NCI-H1105 (cell line): ENCODE measurements around the gene CX3CL1.
"Not testable (repeated sequence)": the region's sequence is repeated elsewhere in the genome, so short reads cannot be mapped to it uniquely, and the experiment has no call there.

Experiments
- DNase-seq: peaks from one replicate; lab custom pipeline; 2025; lab: John Stamatoyannopoulos, UW

Gene CX3CL1

DNA sequence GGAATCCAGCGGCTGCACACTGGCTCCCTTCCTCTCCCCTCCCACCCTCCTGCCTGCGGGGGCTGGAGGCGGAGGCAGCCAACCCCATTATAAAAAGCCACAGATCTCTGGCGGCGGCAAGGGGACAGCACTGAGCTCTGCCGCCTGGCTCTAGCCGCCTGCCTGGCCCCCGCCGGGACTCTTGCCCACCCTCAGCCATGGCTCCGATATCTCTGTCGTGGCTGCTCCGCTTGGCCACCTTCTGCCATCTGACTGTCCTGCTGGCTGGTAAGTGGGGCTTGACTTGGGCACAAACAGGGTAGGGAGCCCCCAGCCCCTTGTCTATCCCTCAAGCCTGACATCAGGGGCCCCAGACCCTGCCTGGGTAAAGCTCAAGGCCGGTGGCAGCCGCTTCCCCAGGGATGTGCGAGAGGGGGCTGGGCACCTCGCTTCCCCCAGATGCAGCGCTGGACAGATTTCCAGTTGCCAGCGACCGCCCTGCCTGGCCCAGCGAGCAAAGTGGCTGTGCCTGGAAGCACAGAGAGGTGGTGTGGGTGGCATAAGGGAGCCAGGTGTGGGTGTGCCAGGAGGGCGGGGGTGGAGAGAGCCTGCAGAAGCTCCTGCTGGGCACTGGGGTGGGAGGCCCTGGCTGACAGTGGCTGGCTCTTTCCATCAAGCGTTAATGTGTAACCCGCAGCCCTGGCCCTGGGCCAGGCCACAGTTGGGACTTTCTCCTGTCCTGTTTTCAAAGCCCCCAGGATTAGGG, at the start of gene CX3CL1:
TSS of gene CX3CL1 (plus strand) at position 119 of the 745 bp plus-strand sequence. CDS start at position 198, 79 bp downstream.
- no peak for DNase-seq

GRCh38 chr16:57324749-57325148, 47.5 kb upstream of the CX3CL1 start:
- no peak for DNase-seq

GRCh38 chr16:57325458-57325857, 46.8 kb upstream of the CX3CL1 start:
- DNase-seq: no peak

DNA sequence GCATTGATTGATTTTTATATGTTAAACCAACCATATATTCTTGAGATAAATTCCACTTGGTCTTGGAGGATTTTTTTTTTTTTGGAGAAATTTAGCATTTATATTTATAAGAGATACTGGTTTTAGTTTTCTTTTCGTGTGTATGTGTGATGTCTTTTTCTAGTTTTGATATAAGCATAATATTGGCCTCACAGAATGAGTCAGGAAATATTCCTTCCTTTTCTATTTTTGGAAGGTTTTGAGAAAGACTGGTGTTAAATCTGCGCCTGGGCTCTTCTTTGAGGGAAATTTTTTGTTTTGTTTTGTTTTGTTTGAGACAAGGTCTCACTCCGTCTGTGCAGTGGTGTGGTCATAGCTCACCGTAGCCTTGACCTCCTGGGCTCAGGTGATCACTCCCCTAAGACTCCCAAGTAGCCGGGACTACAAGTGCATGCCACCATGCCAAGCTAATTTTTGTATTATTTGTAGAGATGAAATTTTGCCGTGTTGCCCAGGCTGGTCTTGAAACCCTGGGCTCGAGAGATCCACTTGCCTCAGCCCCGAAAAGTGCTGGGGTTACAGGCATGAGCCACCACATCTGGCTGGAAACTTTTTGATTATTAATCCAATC, 42.5 kb upstream of the CX3CL1 start:
- no peak for DNase-seq

GRCh38 chr16:57331355-57331754, 40.9 kb upstream of the CX3CL1 start:
- no peak for DNase-seq

DNA sequence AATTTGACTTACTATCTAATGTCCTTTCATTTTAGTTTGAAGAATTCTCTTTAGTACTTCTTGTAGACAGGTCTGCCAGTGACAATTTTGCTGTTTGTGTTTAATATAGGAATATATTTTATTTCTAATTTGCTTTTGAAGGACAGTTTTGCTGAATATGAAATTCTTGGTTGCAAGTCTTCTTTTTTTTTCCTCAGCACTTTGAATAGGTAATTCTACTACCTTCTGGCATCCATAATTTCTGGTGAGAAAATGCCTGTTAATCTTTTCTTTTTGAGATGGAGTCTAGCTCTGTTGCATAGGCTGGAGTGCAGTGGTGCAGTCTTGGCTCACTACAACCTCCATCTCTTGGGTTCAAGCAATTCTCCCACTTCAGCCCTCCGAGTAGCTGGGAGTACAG, 38.9 kb upstream of the CX3CL1 start:
- no peak for DNase-seq

GRCh38 chr16:57335366-57335765, 36.9 kb upstream of the CX3CL1 start:
- DNase-seq: no peak

- no peak for DNase-seq
Observed at GRCh38 chr16:57341062-57341440, 31.2 kb upstream of the CX3CL1 start.

- DNase-seq: no peak
Observed at GRCh38 chr16:57341441-57342303, 30.6 kb upstream of the CX3CL1 start.

- not testable (repeated sequence) for DNase-seq
Observed at GRCh38 chr16:57342606-57343005, 29.7 kb upstream of the CX3CL1 start.

DNA sequence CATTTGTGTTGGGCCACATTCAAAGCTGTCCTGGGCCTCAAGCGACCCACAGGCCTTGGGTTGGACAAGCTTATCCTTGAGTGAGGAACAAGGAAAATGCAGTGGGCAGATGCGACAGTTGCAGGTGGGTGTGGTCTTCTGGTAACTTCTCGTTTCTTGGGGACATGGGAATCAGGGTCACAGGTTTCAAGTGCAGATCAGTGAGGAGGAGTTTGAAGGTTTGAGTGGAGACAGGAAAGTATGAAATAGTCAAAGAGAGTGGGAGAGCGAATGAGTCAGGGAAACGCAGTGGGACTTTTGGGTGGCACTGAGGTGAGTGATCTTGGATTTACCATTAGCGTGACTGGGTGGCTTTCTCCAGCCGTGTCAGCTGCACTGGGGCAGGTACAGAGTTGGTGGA, 29.1 kb upstream of the CX3CL1 start:
- no peak for DNase-seq

- not testable (repeated sequence) for DNase-seq
Observed at GRCh38 chr16:57344094-57344493, 28.2 kb upstream of the CX3CL1 start.

DNA sequence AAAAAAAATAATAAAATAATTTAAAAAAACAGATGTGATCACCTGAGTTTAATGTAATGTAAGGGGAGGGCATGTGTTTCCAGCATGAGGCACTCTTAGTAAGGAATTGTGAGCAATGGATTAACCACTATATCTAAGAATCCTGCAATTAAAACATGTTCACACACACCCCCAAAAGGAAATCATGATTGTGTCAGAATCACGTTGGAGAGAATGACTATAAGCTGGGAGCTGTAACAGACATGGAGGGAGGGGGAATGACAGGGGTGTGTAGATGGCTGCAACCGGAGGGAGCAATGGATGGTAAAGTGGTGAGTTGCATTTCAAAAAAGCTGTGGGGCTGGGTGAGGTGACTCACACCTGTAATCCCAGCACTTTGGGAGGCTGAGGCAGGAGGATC, 27.3 kb upstream of the CX3CL1 start:
- no peak for DNase-seq

- no peak for DNase-seq
Observed at GRCh38 chr16:57345666-57346204, 26.6 kb upstream of the CX3CL1 start.

DNA sequence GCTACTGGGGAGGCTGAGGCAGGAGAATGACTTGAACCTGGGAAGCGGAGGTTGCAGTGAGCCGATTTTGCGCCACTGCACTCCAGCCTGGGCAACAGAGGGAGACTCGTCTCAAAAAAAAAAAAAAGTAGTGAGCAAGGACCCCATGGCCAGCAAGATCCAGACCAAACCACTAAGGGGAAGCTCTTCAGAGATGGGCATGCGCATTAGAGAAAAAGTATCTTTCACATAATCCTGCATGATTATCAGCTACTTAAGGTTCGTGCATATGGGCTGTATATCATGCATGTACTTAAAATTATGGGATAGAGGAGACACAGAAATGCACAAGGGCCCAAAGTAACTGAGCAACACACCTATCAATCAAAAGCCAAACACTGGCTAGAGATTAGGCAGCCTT, 24.4 kb upstream of the CX3CL1 start:
- DNase-seq: no peak

GRCh38 chr16:57348327-57348726, 24.0 kb upstream of the CX3CL1 start:
- no peak for DNase-seq

DNA sequence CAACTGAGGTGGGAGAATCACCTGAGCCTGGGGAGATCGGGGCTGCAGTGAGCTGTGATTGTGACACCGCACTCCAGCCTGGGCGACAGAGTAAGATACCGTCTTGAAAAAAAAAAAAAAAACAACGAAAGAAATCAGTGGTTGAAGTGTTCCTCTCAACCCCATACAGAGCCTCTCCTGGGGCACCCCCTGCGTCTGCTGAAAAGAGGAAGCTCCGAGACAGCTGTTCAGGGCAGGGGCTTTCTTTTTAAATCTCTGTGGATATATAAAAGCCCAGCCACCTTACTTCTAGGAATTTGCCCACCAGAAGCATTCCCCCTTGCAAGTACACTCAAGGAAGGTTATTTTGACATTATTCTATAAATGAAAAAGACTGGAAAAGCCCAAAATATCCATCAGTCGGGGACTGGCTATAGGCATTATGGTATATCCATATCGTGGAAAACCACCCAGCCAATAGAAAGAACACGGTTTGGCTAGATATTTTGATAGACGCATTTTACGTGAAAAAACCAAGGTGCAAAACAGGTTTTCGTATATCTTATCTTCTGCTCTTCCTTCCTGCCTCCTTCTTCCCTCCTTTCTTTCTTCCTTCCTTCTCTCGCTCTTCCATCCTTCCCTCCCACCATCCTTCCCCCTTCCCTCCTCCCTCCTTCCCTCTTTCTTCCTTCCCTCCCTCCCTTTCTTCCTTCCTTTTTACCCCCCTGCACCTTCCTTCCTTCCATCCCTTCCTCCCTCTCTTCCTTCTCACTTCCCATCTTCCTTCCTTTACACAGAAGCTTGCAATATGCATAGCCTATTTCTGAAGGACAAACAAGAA, 22.9 kb upstream of the CX3CL1 start:
- DNase-seq: no peak

GRCh38 chr16:57352636-57353047, 19.6 kb upstream of the CX3CL1 start:
- DNase-seq: no peak

DNA sequence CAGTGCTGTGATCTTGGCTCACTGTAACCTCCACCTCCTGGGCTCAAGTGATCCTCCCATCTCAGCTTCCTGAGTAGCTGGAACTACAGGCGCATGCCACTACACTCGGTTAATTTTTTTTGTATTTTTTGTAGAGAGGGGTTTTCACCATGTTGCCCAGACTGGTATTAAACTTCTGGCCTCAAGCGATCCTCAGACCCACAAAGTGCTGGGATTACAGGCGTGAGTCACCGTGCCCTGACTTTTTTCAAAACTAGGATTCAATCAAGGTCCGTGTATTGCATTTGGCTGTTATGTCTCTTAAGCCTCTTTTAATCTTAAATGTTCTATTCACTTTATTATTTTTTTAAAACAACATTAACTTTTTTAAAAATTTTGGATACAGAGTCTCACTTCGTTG, 18.0 kb upstream of the CX3CL1 start:
- DNase-seq: no peak

DNA sequence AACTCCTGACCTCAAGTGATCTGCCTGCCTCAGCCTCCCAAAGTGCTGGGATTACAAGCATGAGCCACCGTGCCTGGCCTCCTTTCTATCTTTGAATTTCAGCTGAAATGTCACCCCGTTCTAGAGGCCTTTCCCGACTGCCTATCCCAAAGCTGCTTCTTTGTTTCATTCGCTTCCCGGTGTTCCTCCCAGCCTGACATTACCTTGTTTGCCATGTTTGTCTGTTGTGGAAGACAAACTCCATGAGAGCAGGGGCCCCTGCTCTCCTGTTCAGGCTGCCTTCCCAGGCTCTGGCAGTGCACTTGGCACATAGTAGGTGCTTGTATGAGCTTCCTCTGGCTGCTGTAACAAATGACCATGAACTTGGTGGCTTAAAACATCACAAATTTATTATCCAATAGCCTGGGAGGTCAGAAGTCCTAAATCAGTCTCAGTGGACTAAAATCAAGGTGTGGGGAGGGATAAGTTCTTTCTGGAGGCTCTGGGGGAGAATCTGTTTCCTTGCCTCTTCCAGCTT, 16.3 kb upstream of the CX3CL1 start:
- no peak for DNase-seq

DNA sequence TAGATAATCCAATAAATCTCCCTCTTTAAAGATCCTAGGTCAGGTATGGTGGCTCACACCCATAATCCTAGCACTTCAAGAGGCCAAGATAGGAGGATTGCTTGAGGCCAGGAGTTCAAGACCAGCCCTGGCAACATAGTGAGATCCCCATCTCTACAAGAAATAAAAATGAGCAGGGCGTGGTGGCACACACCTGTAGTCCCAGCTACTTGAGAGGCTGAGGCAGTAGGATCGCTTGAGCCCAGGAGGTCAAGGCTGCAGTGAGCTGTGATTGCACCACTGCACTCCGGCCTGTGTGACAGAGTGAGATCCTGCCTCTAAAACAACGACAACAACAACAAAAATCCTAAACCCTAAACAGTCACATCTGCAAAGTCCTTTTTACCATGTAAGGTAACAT, 15.7 kb upstream of the CX3CL1 start:
- DNase-seq: no peak
